NB4 (cell line): Measurements from ENCODE around the gene NAA80.

Experiments used
- POLR2A ChIP-seq: IDR thresholded peaks from 2 replicates; pipeline ENCODE4 v1.6.1; 2011; ENCODE audit warnings: mild to moderate bottlenecking; ENCODE audit not compliant: insufficient read length; ENCODE audit errors: extremely low read depth
- TF ChIP-seq, protein P1 (sequence below): IDR thresholded peaks from one replicate; pipeline ENCODE4 v1.5.1; 2012; ENCODE audit warnings: low read depth, low read length

DNA sequence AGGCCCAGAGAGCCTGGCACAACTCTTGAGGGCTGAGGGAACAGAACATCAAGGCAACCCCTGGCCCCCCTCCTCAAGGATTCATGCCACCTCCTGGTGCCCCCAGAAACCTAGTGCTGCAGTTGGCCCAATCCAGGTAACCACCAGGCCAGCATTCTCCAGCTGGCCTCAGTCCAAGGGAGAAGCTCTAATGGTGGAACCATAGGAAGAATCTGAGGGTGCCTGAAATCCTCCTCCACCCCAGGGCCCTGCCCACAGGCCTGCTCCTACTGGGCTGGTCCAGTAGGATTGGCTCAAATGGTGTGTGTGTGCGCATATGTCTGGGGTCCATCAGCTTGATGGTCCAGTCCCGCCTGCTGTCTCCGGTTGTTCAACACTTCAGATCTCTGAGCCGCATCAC is 15.6 kb upstream of the NAA80 start:
- TF ChIP-seq, protein P1, sequence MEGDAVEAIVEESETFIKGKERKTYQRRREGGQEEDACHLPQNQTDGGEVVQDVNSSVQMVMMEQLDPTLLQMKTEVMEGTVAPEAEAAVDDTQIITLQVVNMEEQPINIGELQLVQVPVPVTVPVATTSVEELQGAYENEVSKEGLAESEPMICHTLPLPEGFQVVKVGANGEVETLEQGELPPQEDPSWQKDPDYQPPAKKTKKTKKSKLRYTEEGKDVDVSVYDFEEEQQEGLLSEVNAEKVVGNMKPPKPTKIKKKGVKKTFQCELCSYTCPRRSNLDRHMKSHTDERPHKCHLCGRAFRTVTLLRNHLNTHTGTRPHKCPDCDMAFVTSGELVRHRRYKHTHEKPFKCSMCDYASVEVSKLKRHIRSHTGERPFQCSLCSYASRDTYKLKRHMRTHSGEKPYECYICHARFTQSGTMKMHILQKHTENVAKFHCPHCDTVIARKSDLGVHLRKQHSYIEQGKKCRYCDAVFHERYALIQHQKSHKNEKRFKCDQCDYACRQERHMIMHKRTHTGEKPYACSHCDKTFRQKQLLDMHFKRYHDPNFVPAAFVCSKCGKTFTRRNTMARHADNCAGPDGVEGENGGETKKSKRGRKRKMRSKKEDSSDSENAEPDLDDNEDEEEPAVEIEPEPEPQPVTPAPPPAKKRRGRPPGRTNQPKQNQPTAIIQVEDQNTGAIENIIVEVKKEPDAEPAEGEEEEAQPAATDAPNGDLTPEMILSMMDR = no peak
- no peak for TF ChIP-seq POLR2A
